Esophagus muscularis mucosa (tissue), 4 donors: ENCODE data around the gene SLC5A3. TPM values are rescaled to one million over a fixed set of nuclear protein-coding genes. Genes with fewer than 3 reads are reported as not detected.

Experiments
- DNase-seq: peaks from one replicate; pipeline ENCODE4 v3.0.0-alpha.2; 2017; ENCODE audit errors: extremely low spot score
- H3K27ac ChIP-seq, 4 donors: fragments of 200-600 bp; sonication (generic); replicated peaks in 1 of 4; 1 replicate in 3 of 4; 2 replicates in 1 of 4; pipeline ENCODE4 v1.5.1; 2016 to 2019; ENCODE audit warnings: mild to moderate bottlenecking in 1 of 4
- H3K27me3 ChIP-seq, 4 donors: fragments of 200-600 bp; sonication (generic); one replicate each; pipeline versions ENCODE4 v1.5.1 to v1.6.0; 2016 to 2019
- H3K36me3 ChIP-seq, 4 donors: fragments of 200-600 bp; sonication (generic); one replicate each; pipeline ENCODE4 v1.5.1; 2016 to 2019
- H3K4me1 ChIP-seq, 4 donors: fragments of 200-600 bp; sonication (generic); one replicate each; pipeline ENCODE4 v1.5.1; 2016 to 2019
- H3K4me3 ChIP-seq, 4 donors: fragments of 200-600 bp; sonication (generic); 1 replicate in 2 of 4; 2 replicates in 2 of 4; pipeline ENCODE4 v1.5.1; 2016 to 2019; ENCODE audit warnings: mild to moderate bottlenecking in 4 of 4, moderate library complexity in 1 of 4
- H3K9me3 ChIP-seq, 4 donors: fragments of 200-600 bp; sonication (generic); 1 replicate in 3 of 4; 2 replicates in 1 of 4; pipeline ENCODE4 v1.5.1; 2016 to 2019
- EP300 ChIP-seq: sonication (generic); formaldehyde crosslinking; IDR thresholded peaks from one replicate; pipeline ENCODE4 v1.6.1; 2017; ENCODE audit warnings: antibody characterized with exemption
- POLR2A ChIP-seq: fragments of 450-650 bp; IDR thresholded peaks from one replicate; pipeline ENCODE4 v1.6.1; 2017; ENCODE audit warnings: antibody characterized with exemption, moderate library complexity, mild to moderate bottlenecking, low read depth
- POLR2AphosphoS5 ChIP-seq, 2 donors: sonication (generic); formaldehyde crosslinking; IDR thresholded peaks; one replicate each; pipeline ENCODE4 v1.6.1; 2017; ENCODE audit warnings: antibody characterized with exemption in 2 of 2
- WGBS: methylation state at CpG from one replicate; pipeline ENCODE4 v1.1.5; 2018; 5-methylcytosine and 5-hydroxymethylcytosine counted together
- intact Hi-C: fragments of 100-400 bp; cut with DNase I; formaldehyde crosslinking; loops from one replicate; pipeline ENCODE4 v1.15.1; 2023
- total RNA-seq, 4 donors: library from RNA; depleted of rRNA; stranded (reverse); fragments of >200 nt; gene quantifications; one replicate each; pipeline versions ENCODE4 v1.1.0 to v1.2.1, GENCODE V29; 2016
- TF ChIP-seq, protein P1 (sequence below), 3 experiments: fragments of 200-600 bp in 2 of 3; fragments of 450-650 bp in 1 of 3; sonication (generic) in 2 of 3; IDR thresholded peaks; one replicate each; pipeline ENCODE4 v1.5.1; 2017 to 2019; ENCODE audit warnings: antibody characterized with exemption in 3 of 3, mild to moderate bottlenecking in 2 of 3, moderate library complexity in 1 of 3

SLC5A3 gene
- total RNA-seq, 4 donors from 2014 or later: 7.3 to 15.4 (median 13.1) TPM

GRCh38 chr21:34029743-34030528 lies 43.4 kb upstream of the SLC5A3 start:
- Histone ChIP-seq H3K9me3 (no peaks in the 10 kb centered on the region), H3K36me3 (no peaks in the 10 kb centered on the region), H3K27ac (no peak overlapping the region), H3K4me1 (peaks cover 0 to 7% (median 0%) of the 10 kb centered on the region in 4 donors), H3K4me3 (peak overlapping the region in 2 of 4 donors; percentile 2 to 6), H3K27me3 (no peaks in the 10 kb centered on the region)
- intact Hi-C loops: no loop called here
- WGBS: 51% methylated on average over 12 of the region's 13 CpGs
- no peak for DNase-seq
- TF ChIP-seq POLR2AphosphoS5 (IDR thresholded peaks at IDR 0.05) (peak in 1 of 2 donors; percentile 44), POLR2A (no peak), EP300 (no peak)
- TF ChIP-seq, protein P1, sequence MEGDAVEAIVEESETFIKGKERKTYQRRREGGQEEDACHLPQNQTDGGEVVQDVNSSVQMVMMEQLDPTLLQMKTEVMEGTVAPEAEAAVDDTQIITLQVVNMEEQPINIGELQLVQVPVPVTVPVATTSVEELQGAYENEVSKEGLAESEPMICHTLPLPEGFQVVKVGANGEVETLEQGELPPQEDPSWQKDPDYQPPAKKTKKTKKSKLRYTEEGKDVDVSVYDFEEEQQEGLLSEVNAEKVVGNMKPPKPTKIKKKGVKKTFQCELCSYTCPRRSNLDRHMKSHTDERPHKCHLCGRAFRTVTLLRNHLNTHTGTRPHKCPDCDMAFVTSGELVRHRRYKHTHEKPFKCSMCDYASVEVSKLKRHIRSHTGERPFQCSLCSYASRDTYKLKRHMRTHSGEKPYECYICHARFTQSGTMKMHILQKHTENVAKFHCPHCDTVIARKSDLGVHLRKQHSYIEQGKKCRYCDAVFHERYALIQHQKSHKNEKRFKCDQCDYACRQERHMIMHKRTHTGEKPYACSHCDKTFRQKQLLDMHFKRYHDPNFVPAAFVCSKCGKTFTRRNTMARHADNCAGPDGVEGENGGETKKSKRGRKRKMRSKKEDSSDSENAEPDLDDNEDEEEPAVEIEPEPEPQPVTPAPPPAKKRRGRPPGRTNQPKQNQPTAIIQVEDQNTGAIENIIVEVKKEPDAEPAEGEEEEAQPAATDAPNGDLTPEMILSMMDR (IDR thresholded peaks at IDR 0.05): no peak

DNA sequence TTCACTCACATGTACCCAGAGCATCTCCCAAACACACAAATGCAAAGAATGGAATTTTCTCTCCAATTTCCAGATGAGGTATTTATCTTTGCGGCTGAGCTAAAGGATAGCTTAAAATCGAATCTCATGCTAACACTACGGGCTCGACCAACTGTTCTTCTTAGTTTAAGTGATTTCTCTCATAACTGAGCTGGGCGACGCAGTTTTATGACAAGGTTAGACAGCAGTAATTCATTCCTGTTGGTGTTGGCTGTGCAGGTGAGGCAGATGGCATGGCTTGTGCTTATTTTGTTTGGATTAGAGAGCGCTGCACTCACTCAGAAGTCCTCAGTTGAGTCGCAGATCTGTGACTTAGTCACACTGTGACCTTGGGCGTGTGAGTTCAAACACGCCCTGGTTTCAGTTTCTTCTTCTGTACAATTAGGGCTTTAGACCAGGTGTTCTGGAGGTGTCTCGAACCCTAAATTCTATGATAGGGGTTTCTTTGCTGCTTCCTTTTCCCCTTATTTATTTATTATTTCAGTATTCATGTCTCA lies 41.5 kb upstream of the SLC5A3 start:
- no peak for TF ChIP-seq EP300
- TF ChIP-seq, protein P1 (IDR thresholded peaks at IDR 0.05): no peak
- no peak for TF ChIP-seq POLR2A
- no peak for TF ChIP-seq POLR2AphosphoS5 (IDR thresholded peaks at IDR 0.05)
- WGBS: 85% methylated on average over 11 of the region's 11 CpGs
- Histone ChIP-seq H3K36me3 (no peaks in the 10 kb centered on the region), H3K27me3 (peaks cover 0 to 6% (median 0%) of the 10 kb centered on the region in 4 donors), H3K4me3 (no peak overlapping the region), H3K27ac (no peak overlapping the region), H3K9me3 (no peaks in the 10 kb centered on the region), H3K4me1 (peaks cover 0 to 7% (median 0%) of the 10 kb centered on the region in 4 donors)
- no peak for DNase-seq
- intact Hi-C loops: no loop called here

DNA sequence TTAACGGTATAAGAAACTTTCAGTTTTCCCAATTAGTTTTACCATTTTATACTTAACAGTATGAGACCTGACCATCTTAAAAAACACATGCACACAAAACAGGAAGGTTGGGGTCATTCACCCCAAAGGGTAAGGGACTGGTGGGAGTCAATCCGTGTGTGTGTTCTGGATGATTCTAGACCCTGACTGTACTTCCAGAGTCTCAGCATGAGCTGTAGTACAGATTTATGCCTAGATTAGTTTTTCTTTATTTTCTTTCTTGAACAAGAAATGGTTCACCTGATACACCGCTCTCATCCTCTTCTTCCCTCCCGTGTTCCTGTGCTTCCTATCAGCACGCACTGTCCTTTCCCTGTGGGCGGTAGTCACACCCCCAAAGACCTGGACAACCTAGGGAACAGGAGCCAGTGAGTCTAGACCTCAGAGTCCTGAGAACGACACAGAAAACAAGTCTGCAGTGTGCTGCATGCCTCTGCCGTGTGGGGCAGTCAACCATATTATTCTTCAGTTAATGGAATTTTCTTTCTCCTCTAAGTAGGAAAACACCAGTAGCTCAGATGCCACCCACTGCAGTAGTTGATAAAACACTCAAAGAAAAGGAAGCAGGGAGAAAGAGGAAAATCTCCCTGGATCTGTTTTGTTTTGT lies 38.9 kb upstream of the SLC5A3 start:
- no peaks in the 10 kb centered on the region for H3K9me3 ChIP-seq
- intact Hi-C loops: no loop called here
- no peaks in the 10 kb centered on the region for H3K36me3 ChIP-seq
- H3K4me1 ChIP-seq: peaks cover 0 to 7% (median 0%) of the 10 kb centered on the region in 4 donors
- TF ChIP-seq POLR2A (no peak), POLR2AphosphoS5 (IDR thresholded peaks at IDR 0.05) (no peak), EP300 (no peak)
- TF ChIP-seq, protein P1 (IDR thresholded peaks at IDR 0.05): no peak
- no peak for DNase-seq
- H3K27me3 ChIP-seq: peaks cover 0 to 6% (median 0%) of the 10 kb centered on the region in 4 donors
- H3K27ac ChIP-seq: no peak overlapping the region
- 79% methylated on average over 8 of the region's 8 CpGs for WGBS
- no peak overlapping the region for H3K4me3 ChIP-seq

DNA sequence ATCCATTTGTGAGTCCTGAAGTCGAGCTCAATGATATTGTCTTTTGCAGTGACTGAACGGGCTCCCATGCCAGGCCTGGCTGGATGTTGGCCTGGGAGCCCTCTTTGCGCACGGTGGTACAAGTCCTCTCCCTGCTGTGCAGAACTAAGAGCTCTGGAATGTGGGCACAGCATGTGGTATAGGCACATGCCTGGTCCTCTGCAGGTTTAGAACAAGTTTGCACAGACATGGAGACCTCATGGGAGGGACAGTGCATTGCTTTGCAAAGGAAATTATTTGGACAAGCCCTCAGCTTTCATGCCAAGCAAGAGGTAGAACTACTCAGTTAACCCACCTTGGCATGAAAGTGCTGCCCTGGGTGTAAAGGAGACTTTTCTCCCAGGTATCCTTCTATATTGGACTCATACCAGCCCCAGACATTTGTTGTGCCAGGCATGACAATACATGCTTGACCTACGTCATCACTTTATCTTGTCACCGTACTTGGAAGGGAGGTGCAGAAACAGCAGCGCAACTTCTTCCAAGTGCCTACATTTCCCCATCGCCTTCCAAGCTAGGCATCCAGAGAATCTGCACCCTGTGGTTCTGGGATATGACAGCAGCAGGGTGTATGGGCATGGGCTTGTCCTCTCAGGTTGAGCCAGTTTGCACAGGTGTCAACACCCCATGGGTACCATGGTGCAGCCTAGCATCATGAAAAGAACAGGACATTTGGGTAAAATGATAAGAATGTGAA lies 37.6 kb upstream of the SLC5A3 start:
- H3K36me3 ChIP-seq: no peaks in the 10 kb centered on the region
- no peaks in the 10 kb centered on the region for H3K4me1 ChIP-seq
- WGBS: 92% methylated on average over 8 of the region's 8 CpGs
- TF ChIP-seq EP300 (no peak), POLR2A (no peak), POLR2AphosphoS5 (IDR thresholded peaks at IDR 0.05) (no peak)
- TF ChIP-seq, protein P1 (IDR thresholded peaks at IDR 0.05): no peak
- intact Hi-C loops: no loop called here
- DNase-seq: no peak
- peaks cover 0 to 6% (median 0%) of the 10 kb centered on the region in 4 donors for H3K27me3 ChIP-seq
- no peak overlapping the region for H3K4me3 ChIP-seq
- no peaks in the 10 kb centered on the region for H3K9me3 ChIP-seq
- H3K27ac ChIP-seq: no peak overlapping the region
